GM21367 (cell line): Measurements from ENCODE around the gene TERB2.
"Not testable (repeated sequence)": the region's sequence is repeated elsewhere in the genome, so short reads cannot be mapped to it uniquely, and the experiment has no call there.

Experiments used
- ATAC-seq: cut with Tn5 transposase; IDR thresholded peaks from one replicate; pipeline ENCODE4 v1.9.1; 2021; ENCODE audit not compliant: unreplicated experiment

The TERB2 gene

DNA sequence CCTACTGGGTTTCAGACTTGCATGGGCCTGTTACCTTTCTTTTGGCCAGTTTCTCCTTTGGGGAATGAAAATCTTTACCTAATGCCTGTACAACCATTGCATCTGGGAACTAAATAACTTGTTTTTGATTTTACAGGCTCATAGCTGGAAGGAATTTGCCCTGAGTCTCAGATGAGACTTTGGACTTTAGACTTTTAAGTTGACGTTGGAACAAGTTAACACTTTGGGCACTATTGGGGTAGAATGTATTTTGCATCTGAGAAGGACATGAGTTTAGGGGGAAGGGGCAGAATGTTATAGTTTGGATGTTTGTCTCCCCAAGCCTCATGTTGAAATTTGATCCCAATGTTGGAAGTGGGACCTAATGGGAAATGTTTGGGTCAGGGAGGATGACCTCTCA is 44.7 kb downstream of the TERB2 start:
- ATAC-seq, result not testable (repeated sequence)

DNA sequence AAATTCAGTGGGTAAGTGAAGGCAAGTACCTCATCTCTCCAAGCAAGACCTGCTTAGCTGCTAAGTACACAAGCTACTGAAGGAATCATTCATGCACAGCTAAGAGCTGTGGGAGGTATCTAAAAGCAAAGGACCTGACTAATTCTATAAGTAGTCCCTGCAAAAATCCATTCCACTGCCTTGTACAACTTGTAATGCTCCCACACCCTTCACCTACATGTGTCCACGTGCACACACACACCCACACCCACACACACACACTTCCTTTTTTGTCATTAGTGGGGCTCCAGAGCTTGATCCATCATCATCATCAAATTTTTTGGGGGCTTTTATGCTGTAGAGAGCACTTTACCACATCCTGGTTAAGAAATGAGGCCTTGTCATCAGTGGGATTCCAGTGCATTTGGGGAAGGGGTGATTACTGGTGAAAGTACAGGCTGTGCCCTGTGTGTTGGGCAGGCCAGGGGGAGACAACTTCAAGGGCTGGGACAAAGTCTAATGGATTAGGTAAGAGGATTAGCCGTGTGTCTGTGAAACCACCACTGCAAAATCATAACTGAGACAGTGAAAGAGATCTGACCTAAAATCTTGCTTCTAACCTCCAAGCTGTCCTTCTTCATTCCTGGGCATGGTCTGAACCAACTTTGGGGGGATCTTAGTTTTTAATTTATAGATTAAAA is 47.4 kb downstream of the TERB2 start:
- not testable (repeated sequence) for ATAC-seq

DNA sequence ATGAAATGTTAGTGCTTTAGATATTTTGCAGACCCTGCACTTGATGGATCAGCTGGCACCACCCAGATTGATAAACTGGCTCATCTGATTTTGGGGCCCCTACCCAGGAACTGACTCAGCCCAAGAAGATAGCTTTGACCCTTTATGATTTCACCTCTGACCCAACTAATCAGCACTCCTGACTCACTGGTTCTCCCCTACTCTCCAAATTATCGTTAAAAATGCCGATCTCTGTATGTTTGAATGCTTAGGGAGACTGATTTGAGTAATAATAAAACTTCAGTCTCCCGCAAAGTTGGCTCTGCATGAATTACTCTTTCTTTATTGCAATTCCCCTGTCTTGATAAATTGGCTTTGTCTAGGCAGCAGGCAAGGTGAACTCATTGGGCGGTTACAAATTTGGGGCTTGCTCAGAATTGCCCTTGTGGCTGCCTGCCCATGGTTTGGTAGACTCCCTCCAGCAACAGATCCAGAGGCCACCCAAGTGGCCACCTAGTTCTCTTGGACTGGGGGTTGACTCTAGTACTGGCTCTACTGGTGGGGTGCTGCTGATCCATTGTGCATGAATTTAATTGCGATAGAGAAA is 48.2 kb downstream of the TERB2 start:
- not testable (repeated sequence) for ATAC-seq

DNA sequence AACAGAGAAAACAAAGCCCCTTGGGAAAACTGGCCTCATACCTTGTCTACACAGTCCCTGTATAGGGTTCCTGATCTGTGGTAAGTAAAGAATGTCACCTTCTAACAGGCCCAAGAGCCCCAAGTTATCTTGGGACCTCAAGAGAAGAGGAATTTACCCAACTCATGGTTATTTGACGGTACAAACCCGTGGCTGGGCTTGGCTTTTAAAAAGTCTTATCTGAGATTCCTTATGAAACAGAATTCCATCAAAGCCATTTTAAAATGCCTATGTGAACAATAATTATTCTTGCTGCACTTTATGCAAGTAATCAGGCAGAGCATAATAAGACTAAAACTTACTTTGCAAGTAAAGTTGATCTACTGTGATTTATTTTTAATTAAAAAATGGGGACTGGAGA is 52.6 kb downstream of the TERB2 start:
- no peak for ATAC-seq

DNA sequence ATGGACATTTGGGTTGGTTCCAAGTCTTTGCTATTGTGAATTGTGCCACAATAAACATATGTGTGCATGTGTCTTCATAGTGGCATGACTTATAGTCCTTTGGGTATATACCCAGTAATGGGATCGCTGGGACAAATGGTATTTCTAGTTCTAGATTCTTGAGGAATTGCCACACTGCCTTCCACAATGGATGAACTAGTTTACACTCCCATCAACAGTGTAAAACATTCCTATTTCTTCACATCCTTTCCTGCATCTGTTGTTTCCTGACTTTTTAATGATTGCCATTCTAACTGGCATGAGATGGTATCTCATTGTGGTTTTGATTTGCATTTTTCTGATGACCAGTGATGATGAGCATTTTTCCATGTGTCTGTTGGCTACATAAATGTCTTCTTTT is 58.6 kb downstream of the TERB2 start:
- not testable (repeated sequence) for ATAC-seq

DNA sequence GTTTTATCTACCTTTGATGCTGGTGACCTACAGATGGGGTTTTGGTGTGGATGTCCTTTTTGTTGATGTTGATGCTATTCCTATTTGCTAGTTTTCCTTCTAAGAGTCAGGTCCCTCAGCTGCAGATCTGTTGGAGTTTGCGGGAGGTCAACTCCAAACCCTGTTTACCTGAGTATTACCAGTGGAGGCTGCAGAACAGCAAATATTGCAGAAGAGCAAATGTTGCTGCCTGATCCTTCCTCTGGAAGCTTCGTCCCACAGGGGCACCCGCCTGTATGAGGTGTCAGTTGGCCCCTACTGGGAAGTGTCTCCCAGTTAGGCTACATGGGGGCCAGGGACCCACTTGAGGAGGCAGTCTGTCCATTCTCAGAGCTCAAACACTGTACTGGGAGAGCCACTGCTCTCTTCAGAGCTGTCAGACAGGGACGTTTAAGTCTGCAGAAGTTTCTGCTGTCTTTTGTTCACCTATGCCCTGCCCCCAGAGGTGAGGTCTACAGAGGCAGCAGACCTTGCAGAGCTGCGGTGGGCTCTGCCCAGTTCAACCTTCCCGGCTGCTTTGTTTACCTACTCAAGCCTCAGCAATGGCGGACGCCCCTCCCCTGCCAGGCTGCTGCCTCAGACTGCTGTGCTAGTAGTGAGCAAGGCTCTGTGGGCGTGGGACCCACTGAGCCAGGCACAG is 63.9 kb downstream of the TERB2 start:
- not testable (repeated sequence) for ATAC-seq

DNA sequence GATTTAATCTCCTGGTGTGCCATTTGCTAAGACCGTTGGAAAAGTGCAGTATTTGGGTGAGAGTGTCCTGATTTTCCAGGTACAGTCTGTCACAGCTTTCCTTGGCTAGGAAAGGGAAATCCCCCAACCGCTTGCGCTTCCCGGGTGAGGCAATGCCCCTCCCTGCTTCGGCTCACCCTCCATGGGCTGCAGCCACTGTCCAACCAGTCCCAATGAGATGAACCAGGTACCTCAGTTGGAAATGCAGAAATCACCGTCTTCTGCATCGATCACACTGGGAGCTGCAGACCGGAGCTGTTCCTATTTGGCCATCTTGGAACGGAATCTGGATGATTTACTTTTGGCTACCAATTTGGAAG is 64.4 kb downstream of the TERB2 start:
- not testable (repeated sequence) for ATAC-seq

DNA sequence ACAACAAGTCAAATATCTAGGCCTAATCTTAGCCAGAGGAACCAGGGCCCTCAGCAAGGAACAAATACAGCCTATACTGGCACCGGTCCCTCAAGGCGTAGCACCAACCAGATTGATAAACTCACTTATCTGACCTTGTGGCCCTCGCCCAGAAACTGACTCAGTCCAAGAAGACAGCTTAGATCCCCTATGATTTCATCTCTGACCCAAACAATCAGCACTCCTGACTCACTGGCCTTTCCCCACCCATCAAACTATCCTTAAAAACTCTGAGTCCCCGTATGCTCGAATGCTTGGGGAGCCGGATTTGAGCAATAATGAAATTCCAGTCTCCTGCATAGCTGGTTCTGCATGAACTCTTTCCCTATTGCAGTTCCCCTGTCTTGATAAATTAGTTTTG is 64.9 kb downstream of the TERB2 start:
- ATAC-seq, result no peak

DNA sequence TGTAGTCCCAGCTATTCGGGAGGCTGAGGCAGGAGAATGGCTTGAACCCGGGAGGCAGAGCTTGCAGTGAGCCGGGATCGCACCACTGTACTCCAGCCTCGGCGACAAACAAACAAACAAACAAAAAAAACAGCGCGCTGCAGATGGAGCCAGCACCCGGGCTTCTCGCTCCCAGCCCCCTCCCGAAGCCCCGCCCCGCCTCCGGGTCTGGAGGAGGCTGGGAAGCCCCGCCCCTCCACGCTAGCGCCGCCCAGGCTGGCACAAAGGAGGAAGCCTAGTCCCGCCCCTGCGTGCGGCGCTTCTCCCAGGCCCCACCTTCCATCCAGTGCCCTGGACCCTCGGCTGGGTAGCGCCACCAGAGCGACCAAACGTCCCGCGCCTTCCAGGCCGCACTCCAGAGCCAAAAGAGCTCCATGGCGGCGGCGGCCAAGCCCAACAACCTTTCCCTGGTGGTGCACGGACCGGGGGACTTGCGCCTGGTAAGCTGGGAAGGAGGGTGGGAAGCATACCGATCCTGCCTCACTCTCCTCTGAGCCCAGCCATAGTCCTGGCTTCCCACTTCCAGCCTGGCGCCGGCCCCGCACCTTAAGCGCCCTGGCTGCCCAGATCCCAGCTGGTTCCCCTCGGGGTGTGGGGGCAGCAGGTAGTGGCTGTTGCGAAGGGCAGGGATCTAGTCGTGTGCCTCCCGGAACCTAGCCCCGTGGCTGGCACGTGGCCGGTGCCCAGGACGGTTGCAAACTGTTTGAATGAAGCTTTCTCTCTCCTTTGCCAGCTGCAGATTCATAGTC is 66.6 kb downstream of the TERB2 start, which contains the start of gene SORD:
Gene SORD, plus strand, starts transcription at position 325 of the 788 bp plus-strand sequence. Its CDS starts 89 bp downstream, at position 414.
- ATAC-seq, result peak; percentile 96

DNA sequence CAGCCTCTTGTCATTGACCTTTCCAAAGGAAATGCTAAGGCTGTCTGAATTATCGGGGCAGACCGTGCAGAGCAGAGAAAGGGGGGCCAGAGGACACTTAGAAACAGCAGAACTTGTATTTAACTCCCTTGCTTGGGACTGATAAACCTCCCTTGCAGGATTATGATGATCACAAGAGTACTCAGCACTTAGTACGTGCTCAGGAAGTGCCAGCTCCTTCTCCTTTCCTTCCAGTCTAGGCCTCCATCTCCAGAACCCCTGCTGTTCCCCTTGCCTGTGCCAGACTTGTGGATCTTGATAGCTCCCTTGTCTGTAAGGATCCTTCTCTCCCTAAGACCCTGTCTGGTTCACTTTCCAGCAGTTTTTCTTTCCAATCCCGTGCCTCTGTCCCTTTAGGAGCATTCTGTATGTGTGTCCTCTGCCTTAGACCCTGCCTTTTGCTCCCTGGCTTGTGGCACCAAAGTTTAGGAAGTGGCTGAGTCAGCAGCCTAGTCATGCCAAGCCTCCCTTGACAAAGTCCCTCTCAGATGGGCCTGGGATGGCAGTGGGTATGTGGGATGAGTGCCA is 67.3 kb downstream of the TERB2 start:
- no peak for ATAC-seq

DNA sequence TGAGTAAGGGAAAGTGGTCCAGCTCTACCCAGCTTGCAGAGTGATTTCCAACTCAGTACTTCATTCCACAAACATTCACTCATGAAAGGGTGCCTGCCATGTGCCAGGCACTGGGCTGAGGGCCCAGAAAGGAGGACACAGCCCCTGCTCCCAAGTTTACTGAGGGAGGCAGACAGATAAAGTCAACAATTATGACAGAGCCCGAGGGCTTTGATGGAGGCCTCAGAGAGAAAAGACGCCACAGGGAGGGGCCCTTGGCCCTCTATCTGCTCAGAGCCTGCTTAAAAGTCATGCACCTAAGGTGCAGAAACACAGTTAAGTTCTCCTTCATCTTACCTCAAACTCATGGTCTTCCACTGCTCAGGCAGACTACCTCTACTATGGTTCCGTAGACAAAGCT is 68.2 kb downstream of the TERB2 start:
- not testable (repeated sequence) for ATAC-seq

DNA sequence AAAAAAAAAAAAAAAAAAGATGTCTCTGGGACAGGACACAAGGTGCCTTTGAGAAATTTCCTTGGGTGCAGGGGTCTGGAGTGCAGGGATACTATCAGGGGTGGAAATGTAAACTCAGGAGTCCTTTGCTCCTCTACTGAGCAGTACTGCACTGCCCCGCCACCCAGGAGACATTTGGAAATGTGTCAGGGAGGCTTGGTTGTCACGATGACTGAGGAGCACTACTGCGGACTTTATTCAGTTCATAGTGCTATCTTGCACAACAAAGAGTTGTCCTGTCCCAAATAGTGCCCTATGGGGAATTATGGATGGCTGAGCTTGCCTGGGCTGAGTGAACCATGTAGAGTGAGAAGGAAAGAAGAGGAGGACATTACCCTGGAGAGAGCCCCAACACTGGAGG is 69.1 kb downstream of the TERB2 start:
- ATAC-seq, result not testable (repeated sequence)

DNA sequence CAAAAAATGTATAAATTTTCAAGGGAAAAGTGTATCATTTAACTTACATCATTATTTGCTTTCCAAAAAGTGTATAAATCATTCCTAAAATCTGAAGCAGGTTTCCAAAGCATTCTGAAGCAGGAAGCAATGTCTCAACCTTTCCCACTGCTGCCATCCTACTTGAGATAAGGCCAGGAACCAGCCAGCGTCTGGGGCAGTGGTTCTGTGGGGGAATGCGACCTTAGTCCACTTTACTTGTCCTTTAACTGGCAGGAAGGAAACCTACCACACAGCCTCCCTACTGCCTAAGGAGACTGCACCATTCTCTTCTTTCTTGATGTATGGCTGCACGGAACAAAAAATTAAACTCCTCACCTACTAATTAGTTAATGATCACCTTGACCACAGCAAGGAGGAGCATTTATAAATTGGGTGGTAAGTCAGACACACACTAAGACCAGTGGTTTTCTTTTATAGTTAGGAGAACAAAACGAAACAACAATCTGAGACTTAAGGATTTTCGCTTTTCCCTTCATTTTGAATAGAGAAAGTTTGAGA is 70.2 kb downstream of the TERB2 start:
- no peak for ATAC-seq

DNA sequence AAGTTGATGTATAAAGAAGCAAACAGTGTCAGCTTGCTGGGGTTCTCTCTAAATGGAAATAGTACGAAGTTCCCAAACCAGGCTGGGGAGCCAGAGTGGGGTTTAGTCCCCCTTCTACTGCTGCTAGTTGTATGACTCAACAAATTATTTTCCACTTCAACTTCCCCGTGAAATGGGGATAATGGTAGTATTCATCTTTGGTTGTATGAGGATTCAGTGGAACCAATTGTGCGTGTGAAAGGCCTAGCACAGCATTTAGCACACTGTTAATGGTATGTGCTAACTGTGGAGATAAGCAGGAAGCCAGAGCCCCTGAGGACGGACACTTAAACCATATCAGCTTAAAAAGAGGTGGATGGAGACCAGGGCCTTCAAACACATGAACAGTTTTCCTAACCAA is 70.7 kb downstream of the TERB2 start:
- no peak for ATAC-seq
